ENCODE results near the gene METTL13.

DNA sequence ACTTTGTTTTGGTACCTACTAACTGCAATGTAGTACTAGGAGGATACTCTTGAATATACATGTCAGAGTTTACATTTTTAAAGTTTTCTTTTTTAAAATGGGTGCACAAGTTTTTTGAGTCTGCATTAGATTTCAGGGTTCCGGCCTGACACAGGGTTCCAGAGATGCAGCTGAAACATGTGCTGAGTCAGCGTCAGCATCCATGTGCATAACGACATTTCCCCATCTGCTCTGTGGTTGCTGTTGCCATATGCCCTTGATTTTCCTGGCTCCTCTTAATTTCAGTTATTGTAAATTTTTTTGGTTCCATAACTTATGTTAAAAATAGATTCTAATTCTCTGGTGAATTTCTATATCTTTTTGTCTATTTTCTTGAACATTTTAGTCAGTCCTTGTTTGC lies 12.3 kb upstream of the METTL13 start:
- TF ChIP-seq, protein P1, sequence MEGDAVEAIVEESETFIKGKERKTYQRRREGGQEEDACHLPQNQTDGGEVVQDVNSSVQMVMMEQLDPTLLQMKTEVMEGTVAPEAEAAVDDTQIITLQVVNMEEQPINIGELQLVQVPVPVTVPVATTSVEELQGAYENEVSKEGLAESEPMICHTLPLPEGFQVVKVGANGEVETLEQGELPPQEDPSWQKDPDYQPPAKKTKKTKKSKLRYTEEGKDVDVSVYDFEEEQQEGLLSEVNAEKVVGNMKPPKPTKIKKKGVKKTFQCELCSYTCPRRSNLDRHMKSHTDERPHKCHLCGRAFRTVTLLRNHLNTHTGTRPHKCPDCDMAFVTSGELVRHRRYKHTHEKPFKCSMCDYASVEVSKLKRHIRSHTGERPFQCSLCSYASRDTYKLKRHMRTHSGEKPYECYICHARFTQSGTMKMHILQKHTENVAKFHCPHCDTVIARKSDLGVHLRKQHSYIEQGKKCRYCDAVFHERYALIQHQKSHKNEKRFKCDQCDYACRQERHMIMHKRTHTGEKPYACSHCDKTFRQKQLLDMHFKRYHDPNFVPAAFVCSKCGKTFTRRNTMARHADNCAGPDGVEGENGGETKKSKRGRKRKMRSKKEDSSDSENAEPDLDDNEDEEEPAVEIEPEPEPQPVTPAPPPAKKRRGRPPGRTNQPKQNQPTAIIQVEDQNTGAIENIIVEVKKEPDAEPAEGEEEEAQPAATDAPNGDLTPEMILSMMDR (IDR thresholded peaks at IDR 0.05): no peak
- TF ChIP-seq POLR2A (IDR thresholded peaks at IDR 0.05): no peak

Data from Peyer's patch (tissue), 4 donors.